ENCODE measurements around the gene MPLKIP.

DNA sequence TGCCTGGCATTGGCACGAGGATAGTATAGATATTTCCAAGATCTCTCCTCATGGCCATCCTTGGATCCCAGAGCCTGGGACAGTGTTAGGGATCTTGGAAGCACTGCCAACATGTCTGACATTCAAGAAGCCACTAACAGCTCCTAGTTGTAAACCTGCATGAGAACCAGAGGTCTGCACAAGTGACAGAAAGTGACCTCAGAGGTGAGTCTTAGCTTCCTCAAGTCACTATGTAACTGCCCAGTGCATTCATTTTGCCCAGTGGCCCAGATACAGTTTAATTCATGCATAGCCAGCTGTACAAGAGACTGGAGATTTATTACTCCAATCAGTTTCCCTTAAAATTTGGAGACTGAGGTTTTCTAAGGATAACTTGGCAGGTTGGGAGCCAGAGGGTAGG is 17.1 kb upstream of the MPLKIP start:
- TF ChIP-seq POLR2A (IDR thresholded peaks at IDR 0.05), result no peak
- TF ChIP-seq, protein P1, sequence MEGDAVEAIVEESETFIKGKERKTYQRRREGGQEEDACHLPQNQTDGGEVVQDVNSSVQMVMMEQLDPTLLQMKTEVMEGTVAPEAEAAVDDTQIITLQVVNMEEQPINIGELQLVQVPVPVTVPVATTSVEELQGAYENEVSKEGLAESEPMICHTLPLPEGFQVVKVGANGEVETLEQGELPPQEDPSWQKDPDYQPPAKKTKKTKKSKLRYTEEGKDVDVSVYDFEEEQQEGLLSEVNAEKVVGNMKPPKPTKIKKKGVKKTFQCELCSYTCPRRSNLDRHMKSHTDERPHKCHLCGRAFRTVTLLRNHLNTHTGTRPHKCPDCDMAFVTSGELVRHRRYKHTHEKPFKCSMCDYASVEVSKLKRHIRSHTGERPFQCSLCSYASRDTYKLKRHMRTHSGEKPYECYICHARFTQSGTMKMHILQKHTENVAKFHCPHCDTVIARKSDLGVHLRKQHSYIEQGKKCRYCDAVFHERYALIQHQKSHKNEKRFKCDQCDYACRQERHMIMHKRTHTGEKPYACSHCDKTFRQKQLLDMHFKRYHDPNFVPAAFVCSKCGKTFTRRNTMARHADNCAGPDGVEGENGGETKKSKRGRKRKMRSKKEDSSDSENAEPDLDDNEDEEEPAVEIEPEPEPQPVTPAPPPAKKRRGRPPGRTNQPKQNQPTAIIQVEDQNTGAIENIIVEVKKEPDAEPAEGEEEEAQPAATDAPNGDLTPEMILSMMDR (IDR thresholded peaks at IDR 0.05), result no peak
